ENCODE data around the gene RBM8A.

GRCh38 chr1:145898756-145899155 is 28.5 kb downstream of the RBM8A start:
- no peak for TF ChIP-seq CTCF (IDR thresholded peaks at IDR 0.05)
- TF ChIP-seq EZH2 (IDR thresholded peaks at IDR 0.05; ENCODE audit: borderline replicate concordance, insufficient read depth, low read depth, low read length, poor library complexity, severe bottlenecking), result no peak
